Suppressor macrophage treated with lipopolysaccharide for 1 hour (primary cell): ENCODE measurements around the gene ZNF367.
"Not testable (repeated sequence)": the region's sequence is repeated elsewhere in the genome, so short reads cannot be mapped to it uniquely, and the experiment has no call there.

Experiments
- DNase-seq, 3 donors: peaks; one replicate each; pipeline ENCODE4 v3.0.0-alpha.2; 2020 to 2022

The ZNF367 gene

GRCh38 chr9:96360523-96360922 lies 57.6 kb downstream of the ZNF367 start:
- DNase-seq, result not testable (repeated sequence)

GRCh38 chr9:96350866-96351265 lies 67.3 kb downstream of the ZNF367 start:
- DNase-seq, result no peak

DNA sequence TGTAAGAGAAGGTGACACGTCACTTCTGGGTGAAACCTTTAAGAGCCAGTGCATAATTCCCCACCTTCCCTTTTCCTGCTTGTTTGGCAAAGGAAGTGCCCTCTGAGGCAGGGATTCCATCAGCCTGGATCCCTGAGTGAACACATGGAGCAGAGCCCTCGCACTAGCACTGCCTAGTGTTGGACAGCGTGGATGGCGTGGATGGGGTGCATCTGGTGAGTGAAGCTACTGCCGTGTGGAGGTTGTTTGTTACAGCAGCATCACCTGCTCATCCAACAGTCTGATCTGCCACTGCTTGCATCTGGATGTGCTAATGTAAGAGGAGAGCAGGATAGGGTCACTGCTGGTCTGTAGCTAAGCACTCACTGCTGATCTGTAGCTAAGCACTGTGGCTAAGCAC lies 69.9 kb downstream of the ZNF367 start:
- no peak for DNase-seq

GRCh38 chr9:96345551-96345950 lies 72.6 kb downstream of the ZNF367 start:
- DNase-seq, result no peak

GRCh38 chr9:96344458-96345180 lies 73.6 kb downstream of the ZNF367 start:
- DNase-seq, result peak; percentile 51 to 59 (median 57)

- no peak for DNase-seq
Measured at GRCh38 chr9:96343515-96344360, 74.4 kb downstream of the ZNF367 start.

- no peak for DNase-seq
Measured at GRCh38 chr9:96342571-96343245, 75.5 kb downstream of the ZNF367 start.

- DNase-seq, result no peak
Measured at GRCh38 chr9:96340707-96341106, 77.5 kb downstream of the ZNF367 start.

DNA sequence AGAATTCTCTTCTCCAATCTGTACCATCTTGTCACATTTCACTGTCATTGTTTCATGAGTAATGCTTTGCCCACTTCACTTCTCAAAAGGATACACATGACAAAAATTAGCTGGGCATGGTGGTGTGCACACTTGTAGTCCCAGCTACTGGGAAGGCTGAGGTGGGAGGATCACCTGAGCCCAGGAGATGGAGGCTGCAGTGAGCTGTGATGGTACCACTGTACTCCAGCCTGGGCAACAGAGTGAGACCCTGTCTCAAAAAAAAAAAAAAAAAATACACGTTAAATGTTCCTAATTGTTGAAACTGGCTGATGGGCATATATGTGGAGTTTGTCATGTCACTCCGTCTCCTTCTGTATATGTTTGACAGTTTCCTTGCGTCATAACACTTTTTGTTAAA lies 79.9 kb downstream of the ZNF367 start:
- no peak for DNase-seq
